NOMO-1 treated with DMSO at 0.1 percent for 48 hours (cell line): Measurements from ENCODE around the gene TRIM43.
"Not testable (repeated sequence)": the region's sequence is repeated elsewhere in the genome, so short reads cannot be mapped to it uniquely, and the experiment has no call there.

Experiments
- DNase-seq: peaks from one replicate; lab custom pipeline; 2025; ENCODE audit not compliant: unreplicated experiment; lab: John Stamatoyannopoulos, UW

The TRIM43 gene

GRCh38 chr2:95640515-95641288, 48.9 kb downstream of the TRIM43 start:
- not testable (repeated sequence) for DNase-seq

GRCh38 chr2:95641289-95641575, 49.4 kb downstream of the TRIM43 start:
- DNase-seq = not testable (repeated sequence)

GRCh38 chr2:95641787-95642186, 50.0 kb downstream of the TRIM43 start:
- not testable (repeated sequence) for DNase-seq

- not testable (repeated sequence) for DNase-seq
These were observed 50.6 kb downstream of the TRIM43 start for GRCh38 chr2:95642360-95642759.

- DNase-seq = not testable (repeated sequence)
These were observed 51.1 kb downstream of the TRIM43 start for GRCh38 chr2:95642951-95643350.

- DNase-seq = not testable (repeated sequence)
These were observed 53.5 kb downstream of the TRIM43 start for GRCh38 chr2:95645312-95645711.

GRCh38 chr2:95646274-95646994, 54.6 kb downstream of the TRIM43 start:
- not testable (repeated sequence) for DNase-seq

GRCh38 chr2:95648894-95649544, 57.2 kb downstream of the TRIM43 start:
- DNase-seq = not testable (repeated sequence)
